K562 (cell line): ENCODE results near the gene PAAF1.

Experiments used
- ESRRA ChIP-seq: fragments of 450-650 bp; IDR thresholded peaks from 2 replicates; pipeline ENCODE4 v1.6.1; 2014; ENCODE audit warnings: low read depth, mild to moderate bottlenecking, moderate library complexity, borderline replicate concordance
- FOXP1 ChIP-seq: sonication (generic); formaldehyde crosslinking; IDR thresholded peaks from 2 replicates; pipeline ENCODE4 v1.8.0; 2022; ENCODE audit warnings: mild to moderate bottlenecking, missing genetic modification reagents
- HEY1 ChIP-seq: fragments of 250-450 bp; sonication (Bioruptor Pico); IDR thresholded peaks from 2 replicates; pipeline ENCODE4 v1.5.0; 2020; ENCODE audit warnings: mild to moderate bottlenecking, moderate library complexity, borderline replicate concordance
- RAD21 ChIP-seq, 2 experiments: fragments of 250-450 bp in 1 of 2; fragments of 450-650 bp in 1 of 2; sonication (Bioruptor Pico) in 1 of 2; formaldehyde crosslinking in 1 of 2; IDR thresholded peaks in 1 of 2; conservative IDR thresholded peaks in 1 of 2; 2 replicates each; pipeline versions ENCODE4 v1.4.0 to v1.8.0; 2020 to 2022; ENCODE audit warnings: mild to moderate bottlenecking in 2 of 2, moderate library complexity in 1 of 2

GRCh38 chr11:73972620-73973449 lies 96.0 kb downstream of the PAAF1 start:
- TF ChIP-seq ESRRA (no peak), RAD21 (CRISPR knock-in tag; conservative IDR thresholded peaks at IDR 0.05 in 1 of 2, IDR thresholded peaks at IDR 0.05 in 1 of 2) (no peak), HEY1 (CRISPR knock-in tag) (no peak), FOXP1 (CRISPR knock-in tag) (no peak)
